ENCODE measurements around the gene ABHD13. TPM values are rescaled to one million over a fixed set of nuclear protein-coding genes. Genes with fewer than 3 reads are reported as not detected.
A peak's percentile ranks its signal among the peaks of the same experiment; 100 is the strongest.

The ABHD13 gene
- total and polyA plus RNA-seq, 2 donors from 2014 or later: 4.9 to 9.4 TPM

GRCh38 chr13:108190897-108191296 is 27.3 kb upstream of the ABHD13 start:
- Histone ChIP-seq H3K9ac (ENCODE audit: low read length in 3 of 3) (no peak overlapping the region), H3K4me3 (ENCODE audit: low read length in 3 of 3) (no peak overlapping the region), H3K36me3 (ENCODE audit: control insufficient read depth in 2 of 3, insufficient read depth in 3 of 3, low read length in 3 of 3) (no peaks in the 10 kb centered on the region), H3K27me3 (ENCODE audit: control insufficient read depth, insufficient read depth, low read length) (no peaks in the 10 kb centered on the region), H3K9me3 (ENCODE audit: control insufficient read depth in 2 of 3, insufficient read depth in 1 of 3, low read length in 3 of 3) (peaks cover 0 to 2% (median 0%) of the 10 kb centered on the region in 3 donors), H3K27ac (ENCODE audit: low read depth in 2 of 2, low read length in 2 of 2) (no peak overlapping the region), H3K4me1 (ENCODE audit: control insufficient read depth in 2 of 3, insufficient read depth in 2 of 3, low read depth in 1 of 3, low read length in 3 of 3) (no peaks in the 10 kb centered on the region)
- DNase-seq (no peak), FAIRE-seq (no peak)
- TF ChIP-seq, protein P1, sequence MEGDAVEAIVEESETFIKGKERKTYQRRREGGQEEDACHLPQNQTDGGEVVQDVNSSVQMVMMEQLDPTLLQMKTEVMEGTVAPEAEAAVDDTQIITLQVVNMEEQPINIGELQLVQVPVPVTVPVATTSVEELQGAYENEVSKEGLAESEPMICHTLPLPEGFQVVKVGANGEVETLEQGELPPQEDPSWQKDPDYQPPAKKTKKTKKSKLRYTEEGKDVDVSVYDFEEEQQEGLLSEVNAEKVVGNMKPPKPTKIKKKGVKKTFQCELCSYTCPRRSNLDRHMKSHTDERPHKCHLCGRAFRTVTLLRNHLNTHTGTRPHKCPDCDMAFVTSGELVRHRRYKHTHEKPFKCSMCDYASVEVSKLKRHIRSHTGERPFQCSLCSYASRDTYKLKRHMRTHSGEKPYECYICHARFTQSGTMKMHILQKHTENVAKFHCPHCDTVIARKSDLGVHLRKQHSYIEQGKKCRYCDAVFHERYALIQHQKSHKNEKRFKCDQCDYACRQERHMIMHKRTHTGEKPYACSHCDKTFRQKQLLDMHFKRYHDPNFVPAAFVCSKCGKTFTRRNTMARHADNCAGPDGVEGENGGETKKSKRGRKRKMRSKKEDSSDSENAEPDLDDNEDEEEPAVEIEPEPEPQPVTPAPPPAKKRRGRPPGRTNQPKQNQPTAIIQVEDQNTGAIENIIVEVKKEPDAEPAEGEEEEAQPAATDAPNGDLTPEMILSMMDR (IDR thresholded peaks at IDR 0.05; ENCODE audit: borderline replicate concordance, extremely low read depth, insufficient read depth): no peak
- intact Hi-C loops (cut with DNase I): no loop called here

GRCh38 chr13:108193806-108194205 is 24.4 kb upstream of the ABHD13 start:
- no peak overlapping the region for H3K4me3 ChIP-seq (ENCODE audit: low read length in 3 of 3)
- intact Hi-C loops (cut with DNase I): no loop called here
- H3K9me3 ChIP-seq (ENCODE audit: control insufficient read depth in 2 of 3, insufficient read depth in 1 of 3, low read length in 3 of 3): peaks cover 0 to 2% (median 0%) of the 10 kb centered on the region in 3 donors
- no peaks in the 10 kb centered on the region for H3K36me3 ChIP-seq (ENCODE audit: control insufficient read depth in 2 of 3, insufficient read depth in 3 of 3, low read length in 3 of 3)
- TF ChIP-seq, protein P1 (IDR thresholded peaks at IDR 0.05; ENCODE audit: borderline replicate concordance, extremely low read depth, insufficient read depth): no peak
- DNase-seq (no peak), FAIRE-seq (no peak)
- H3K27ac ChIP-seq (ENCODE audit: low read depth in 2 of 2, low read length in 2 of 2): no peak overlapping the region
- no peak overlapping the region for H3K9ac ChIP-seq (ENCODE audit: low read length in 3 of 3)
- no peaks in the 10 kb centered on the region for H3K4me1 ChIP-seq (ENCODE audit: control insufficient read depth in 2 of 3, insufficient read depth in 2 of 3, low read depth in 1 of 3, low read length in 3 of 3)
- H3K27me3 ChIP-seq (ENCODE audit: control insufficient read depth, insufficient read depth, low read length): no peaks in the 10 kb centered on the region

GRCh38 chr13:108194435-108194936 is 23.7 kb upstream of the ABHD13 start:
- H3K36me3 ChIP-seq (ENCODE audit: control insufficient read depth in 2 of 3, insufficient read depth in 3 of 3, low read length in 3 of 3): no peaks in the 10 kb centered on the region
- TF ChIP-seq, protein P1 (IDR thresholded peaks at IDR 0.05; ENCODE audit: borderline replicate concordance, extremely low read depth, insufficient read depth): no peak
- peaks cover 0 to 2% (median 0%) of the 10 kb centered on the region in 3 donors for H3K9me3 ChIP-seq (ENCODE audit: control insufficient read depth in 2 of 3, insufficient read depth in 1 of 3, low read length in 3 of 3)

GRCh38 chr13:108195146-108195545 is 23.0 kb upstream of the ABHD13 start:
- FAIRE-seq (no peak), DNase-seq (no peak)
- no peak overlapping the region for H3K27ac ChIP-seq (ENCODE audit: low read depth in 2 of 2, low read length in 2 of 2)
- TF ChIP-seq, protein P1 (IDR thresholded peaks at IDR 0.05; ENCODE audit: borderline replicate concordance, extremely low read depth, insufficient read depth): no peak
- no peaks in the 10 kb centered on the region for H3K9me3 ChIP-seq (ENCODE audit: control insufficient read depth in 2 of 3, insufficient read depth in 1 of 3, low read length in 3 of 3)
- H3K4me3 ChIP-seq (ENCODE audit: low read length in 3 of 3): no peak overlapping the region
- H3K4me1 ChIP-seq (ENCODE audit: control insufficient read depth in 2 of 3, insufficient read depth in 2 of 3, low read depth in 1 of 3, low read length in 3 of 3): no peaks in the 10 kb centered on the region
- no peaks in the 10 kb centered on the region for H3K27me3 ChIP-seq (ENCODE audit: control insufficient read depth, insufficient read depth, low read length)
- no peaks in the 10 kb centered on the region for H3K36me3 ChIP-seq (ENCODE audit: control insufficient read depth in 2 of 3, insufficient read depth in 3 of 3, low read length in 3 of 3)
- no peak overlapping the region for H3K9ac ChIP-seq (ENCODE audit: low read length in 3 of 3)
- intact Hi-C loops (cut with DNase I): no loop called here

More at GRCh38 chr13:108194435-108194936, 23.7 kb upstream of the ABHD13 start:
- DNase-seq (peak in 1 of 5 donors; percentile 49), FAIRE-seq (no peak)
- Histone ChIP-seq H3K9ac (ENCODE audit: low read length in 3 of 3) (no peak overlapping the region), H3K27me3 (ENCODE audit: control insufficient read depth, insufficient read depth, low read length) (no peaks in the 10 kb centered on the region), H3K4me1 (ENCODE audit: control insufficient read depth in 2 of 3, insufficient read depth in 2 of 3, low read depth in 1 of 3, low read length in 3 of 3) (no peaks in the 10 kb centered on the region), H3K27ac (ENCODE audit: low read depth in 2 of 2, low read length in 2 of 2) (no peak overlapping the region), H3K4me3 (ENCODE audit: low read length in 3 of 3) (no peak overlapping the region)
- intact Hi-C loops (cut with DNase I): no loop called here
